IPS-15b (cell line): Measurements from ENCODE around the gene BARHL2.

Experiments used
- H3K27me3 ChIP-seq: one replicate; pipeline ENCODE4 v1.6.1; 2013; ENCODE audit warnings: low read length; ENCODE audit not compliant: control insufficient read depth, insufficient read depth
- H3K36me3 ChIP-seq: one replicate; pipeline ENCODE4 v1.6.1; 2013; ENCODE audit warnings: low read length; ENCODE audit not compliant: control insufficient read depth, insufficient read depth
- H3K4me1 ChIP-seq: one replicate; pipeline ENCODE4 v1.6.1; 2013; ENCODE audit warnings: mild to moderate bottlenecking, low read length; ENCODE audit not compliant: control insufficient read depth, insufficient read depth
- H3K4me3 ChIP-seq: one replicate; pipeline ENCODE4 v1.5.1; 2013; ENCODE audit warnings: low read depth, low read length
- H3K9ac ChIP-seq: one replicate; pipeline ENCODE4 v1.6.1; 2013; ENCODE audit warnings: low read depth, mild to moderate bottlenecking, low read length
- H3K9me3 ChIP-seq: one replicate; pipeline ENCODE4 v1.6.1; 2013; ENCODE audit warnings: mild to moderate bottlenecking, low read length; ENCODE audit not compliant: control insufficient read depth, insufficient read depth

Gene BARHL2

DNA sequence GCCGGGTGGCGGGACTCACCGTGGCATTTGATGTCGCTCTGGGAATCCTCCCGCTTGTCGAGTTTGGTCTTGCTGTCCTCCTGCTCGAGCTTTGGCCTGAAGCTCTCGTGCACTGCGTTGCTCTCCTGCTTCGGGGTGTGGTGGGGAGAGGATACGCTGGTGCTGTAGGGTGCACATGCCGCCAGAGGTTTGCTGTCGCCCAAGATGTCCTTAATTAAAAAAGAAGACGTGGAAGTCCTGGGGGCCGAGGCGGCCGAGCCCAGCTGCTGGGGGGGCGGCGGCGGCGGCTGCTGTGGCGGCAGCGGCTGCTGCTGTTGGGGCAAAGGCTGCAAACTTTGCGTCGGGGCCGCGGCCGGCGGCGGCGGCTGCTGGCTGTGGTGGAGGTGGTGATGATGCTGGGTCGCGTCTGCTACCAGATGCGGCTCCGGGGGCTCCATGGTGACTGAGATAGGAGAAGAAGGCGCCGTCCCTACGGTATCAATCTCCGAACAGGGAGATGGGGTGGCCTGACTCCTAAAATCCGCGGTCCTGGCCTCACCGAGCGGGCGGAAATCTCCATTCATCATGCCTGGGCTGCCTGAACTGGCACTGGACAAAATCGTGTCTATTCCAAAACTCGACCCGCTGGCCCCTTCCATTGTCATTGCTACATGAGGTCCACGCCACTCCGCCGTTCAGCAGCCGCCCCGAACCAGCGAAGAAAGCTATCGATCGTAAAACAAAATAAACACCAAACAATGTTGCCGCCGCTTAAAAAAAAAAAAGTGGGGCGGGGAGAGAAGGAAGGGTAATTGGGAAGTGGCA, at the start of gene BARHL2:
TSS of gene BARHL2 (minus strand) at position 751 of the 804 bp plus-strand sequence. CDS start at position 644, 107 bp downstream.
- Histone ChIP-seq H3K27me3 (peaks cover 97% of the 10 kb centered on the region), H3K9me3 (no peaks in the 10 kb centered on the region), H3K4me3 (peak within 1 kb of the TSS; percentile 61)

DNA sequence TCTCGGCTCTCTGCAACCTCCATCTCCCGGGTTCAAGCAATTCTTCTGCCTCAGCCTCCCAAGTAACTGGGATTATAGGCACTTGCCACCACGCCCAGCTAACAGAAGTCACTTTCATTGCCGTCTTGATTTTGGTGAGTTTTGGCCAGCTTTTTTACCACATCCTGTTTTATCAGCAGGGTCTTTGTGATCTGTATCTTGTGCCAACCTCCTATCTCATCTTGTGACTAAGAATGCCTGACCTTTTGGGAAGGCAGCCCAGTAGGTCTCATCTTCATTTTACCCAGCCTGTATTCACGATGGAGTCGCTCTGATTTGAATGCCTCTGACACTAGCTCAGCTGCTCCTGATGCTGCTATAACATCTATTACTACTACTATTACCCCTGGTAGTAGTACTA, 46.8 kb upstream of the BARHL2 start:
- H3K36me3 ChIP-seq = no peaks in the 10 kb centered on the region
- no peaks in the 10 kb centered on the region for H3K27me3 ChIP-seq
- no peak overlapping the region for H3K4me3 ChIP-seq
- H3K9ac ChIP-seq = no peak overlapping the region
- peaks cover 9% of the 10 kb centered on the region for H3K4me1 ChIP-seq
- no peaks in the 10 kb centered on the region for H3K9me3 ChIP-seq

More for the DNA sequence above, at the start of gene BARHL2:
- H3K9ac ChIP-seq = no peak within 1 kb of the TSS
- peaks cover 12% of the 10 kb centered on the region for H3K4me1 ChIP-seq
- H3K36me3 ChIP-seq = no peaks in the 10 kb centered on the region

DNA sequence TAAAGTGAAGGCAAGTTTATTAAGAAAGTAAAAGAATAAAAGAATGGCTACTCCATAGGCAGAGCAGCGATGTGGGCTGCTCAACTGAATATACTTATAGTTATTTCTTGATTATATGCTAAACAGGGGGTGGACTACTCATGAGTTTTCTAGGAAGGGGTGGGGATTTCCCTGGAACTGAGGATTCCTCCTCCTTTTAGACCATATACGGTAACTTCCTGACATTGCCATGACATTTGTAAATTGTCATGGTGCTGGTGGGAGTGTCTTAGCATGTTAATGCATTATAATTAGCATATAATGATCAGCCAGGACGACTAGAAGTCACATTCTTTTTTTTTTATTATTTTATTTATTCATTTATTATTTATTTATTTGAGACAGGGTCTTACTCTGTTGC, 46.4 kb upstream of the BARHL2 start:
- no peak overlapping the region for H3K4me3 ChIP-seq
- H3K9ac ChIP-seq = no peak overlapping the region
- no peaks in the 10 kb centered on the region for H3K36me3 ChIP-seq
- no peaks in the 10 kb centered on the region for H3K9me3 ChIP-seq
- peaks cover 9% of the 10 kb centered on the region for H3K4me1 ChIP-seq
- no peaks in the 10 kb centered on the region for H3K27me3 ChIP-seq

DNA sequence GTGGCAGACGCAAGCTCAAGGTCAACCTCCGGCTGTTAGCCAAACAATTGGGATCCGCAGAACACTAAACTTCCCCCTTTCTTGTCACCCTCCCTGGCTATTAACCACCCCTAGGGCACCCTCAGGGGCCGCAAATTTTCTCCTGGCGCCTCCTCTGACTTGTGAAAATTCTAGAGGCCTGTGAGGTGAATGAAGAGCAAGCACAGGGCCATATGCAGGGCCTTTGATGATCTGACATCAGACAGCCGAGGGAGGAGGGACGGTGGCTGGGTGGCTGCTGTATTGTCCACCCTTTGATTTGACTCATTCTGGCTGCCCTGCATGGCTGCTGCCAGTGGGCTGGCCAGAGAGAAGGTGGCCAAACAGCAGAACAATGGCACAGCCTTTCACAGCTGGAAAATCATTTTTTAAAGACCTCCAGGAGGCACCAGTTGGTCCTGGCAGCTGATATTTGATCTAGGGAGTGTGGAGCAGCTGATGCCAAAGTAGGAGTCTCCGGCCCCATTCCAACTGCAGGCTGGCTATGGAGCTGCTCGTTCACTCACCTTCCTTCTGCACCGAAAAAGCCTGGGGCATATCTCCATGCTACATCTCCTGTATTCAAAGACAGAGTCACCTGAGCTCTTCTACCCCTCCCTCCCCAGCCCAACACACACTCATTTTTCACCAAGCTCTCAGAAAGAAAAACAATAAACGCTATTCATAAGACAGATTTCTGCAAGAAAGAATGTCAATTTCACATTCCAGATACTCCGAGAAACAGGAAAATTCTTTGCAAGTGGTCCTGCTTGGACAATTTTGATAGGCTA, 44.9 kb upstream of the BARHL2 start:
- H3K9me3 ChIP-seq = no peaks in the 10 kb centered on the region
- peaks cover 9% of the 10 kb centered on the region for H3K4me1 ChIP-seq
- H3K27me3 ChIP-seq = no peaks in the 10 kb centered on the region
- H3K36me3 ChIP-seq = no peaks in the 10 kb centered on the region
- no peak overlapping the region for H3K9ac ChIP-seq
- H3K4me3 ChIP-seq = no peak overlapping the region

DNA sequence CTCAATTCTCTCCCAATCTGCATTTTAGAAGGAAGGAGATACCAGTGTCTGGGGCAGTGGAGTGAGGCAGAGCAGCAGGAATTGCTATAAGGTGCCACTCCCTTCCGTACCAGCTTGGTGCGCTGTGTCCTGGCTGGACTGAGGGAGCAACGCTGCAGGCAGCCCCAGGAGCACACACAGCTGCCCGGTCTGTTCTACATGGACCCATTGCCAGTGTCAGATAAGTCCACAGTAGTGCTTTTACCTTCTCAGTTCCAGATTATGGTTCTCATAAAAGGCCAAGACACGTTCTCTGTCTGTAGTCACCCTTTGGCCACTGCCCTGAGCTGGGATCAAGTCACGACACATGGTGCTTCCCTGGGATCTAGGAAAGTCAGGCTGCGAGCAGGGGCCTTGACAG, 44.1 kb upstream of the BARHL2 start:
- no peaks in the 10 kb centered on the region for H3K9me3 ChIP-seq
- no peak overlapping the region for H3K9ac ChIP-seq
- no peaks in the 10 kb centered on the region for H3K27me3 ChIP-seq

DNA sequence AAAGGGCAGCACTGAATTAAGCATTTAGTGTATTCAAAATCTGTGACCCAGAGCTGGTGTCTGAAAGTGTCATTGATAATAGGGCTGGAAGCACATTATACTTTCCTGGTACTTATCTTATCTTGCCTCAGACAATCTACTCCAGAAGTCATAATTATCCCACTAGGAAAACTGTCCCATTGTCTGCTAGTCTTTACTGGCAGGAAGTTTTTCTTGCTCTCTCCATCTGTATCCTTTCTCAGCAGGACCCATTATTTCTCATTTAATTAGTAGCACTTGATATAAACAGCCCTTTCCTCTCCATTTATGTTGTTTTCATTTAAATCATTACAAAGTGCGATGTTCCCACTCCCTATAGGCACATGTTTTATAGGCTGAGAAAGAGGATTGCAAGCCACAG, 36.5 kb upstream of the BARHL2 start:
- no peaks in the 10 kb centered on the region for H3K27me3 ChIP-seq
- peaks cover 5% of the 10 kb centered on the region for H3K4me1 ChIP-seq
- H3K9me3 ChIP-seq = no peaks in the 10 kb centered on the region
- H3K36me3 ChIP-seq = no peaks in the 10 kb centered on the region
- no peak overlapping the region for H3K9ac ChIP-seq
- no peak overlapping the region for H3K4me3 ChIP-seq

More for the DNA sequence above, 44.1 kb upstream of the BARHL2 start:
- Histone ChIP-seq H3K4me1 (peaks cover 9% of the 10 kb centered on the region), H3K4me3 (no peak overlapping the region), H3K36me3 (no peaks in the 10 kb centered on the region)

DNA sequence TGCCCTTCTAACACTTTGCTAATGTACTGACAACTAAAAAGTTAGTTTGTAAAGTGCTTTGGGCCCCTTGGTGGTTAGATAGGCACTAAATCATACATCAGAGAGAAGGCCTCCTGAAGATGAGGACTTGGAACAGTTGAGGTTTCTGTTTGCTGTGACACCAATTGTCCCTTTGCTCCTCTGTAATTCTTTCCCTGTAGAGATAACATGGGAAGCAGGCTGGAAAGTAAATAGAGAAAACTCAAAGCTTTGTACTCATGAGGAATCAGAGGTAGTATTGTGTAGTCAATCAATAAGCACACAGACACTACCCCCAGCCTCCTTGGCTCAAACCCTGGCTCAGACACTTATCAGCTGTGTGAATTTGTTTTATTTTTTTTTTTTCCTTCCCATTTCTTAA, 31.6 kb upstream of the BARHL2 start:
- Histone ChIP-seq H3K9me3 (no peaks in the 10 kb centered on the region), H3K4me1 (peaks cover 5% of the 10 kb centered on the region), H3K9ac (no peak overlapping the region), H3K36me3 (no peaks in the 10 kb centered on the region), H3K4me3 (no peak overlapping the region), H3K27me3 (no peaks in the 10 kb centered on the region)

DNA sequence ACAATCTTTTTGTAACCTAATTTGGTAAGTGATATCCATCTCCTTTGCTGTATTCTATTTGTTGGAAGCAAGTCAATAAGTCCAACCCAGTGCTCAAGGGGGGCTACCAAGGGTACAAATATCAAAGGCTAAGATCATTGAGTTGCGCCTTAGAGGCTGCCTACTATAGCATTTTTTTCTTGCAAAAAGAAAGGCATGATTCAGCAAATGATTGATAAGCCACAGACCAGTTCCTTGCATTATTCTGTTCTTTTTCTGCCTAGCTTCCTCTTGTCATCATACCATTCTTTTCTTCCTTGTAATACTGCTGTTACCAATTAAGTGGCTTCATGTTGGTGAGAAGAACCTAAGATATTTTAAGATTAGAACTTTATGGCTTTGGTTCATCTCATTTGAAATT, 29.8 kb upstream of the BARHL2 start:
- H3K36me3 ChIP-seq = no peaks in the 10 kb centered on the region
- H3K4me1 ChIP-seq = peaks cover 5% of the 10 kb centered on the region
- no peaks in the 10 kb centered on the region for H3K27me3 ChIP-seq
- no peaks in the 10 kb centered on the region for H3K9me3 ChIP-seq
- no peak overlapping the region for H3K9ac ChIP-seq
- no peak overlapping the region for H3K4me3 ChIP-seq

DNA sequence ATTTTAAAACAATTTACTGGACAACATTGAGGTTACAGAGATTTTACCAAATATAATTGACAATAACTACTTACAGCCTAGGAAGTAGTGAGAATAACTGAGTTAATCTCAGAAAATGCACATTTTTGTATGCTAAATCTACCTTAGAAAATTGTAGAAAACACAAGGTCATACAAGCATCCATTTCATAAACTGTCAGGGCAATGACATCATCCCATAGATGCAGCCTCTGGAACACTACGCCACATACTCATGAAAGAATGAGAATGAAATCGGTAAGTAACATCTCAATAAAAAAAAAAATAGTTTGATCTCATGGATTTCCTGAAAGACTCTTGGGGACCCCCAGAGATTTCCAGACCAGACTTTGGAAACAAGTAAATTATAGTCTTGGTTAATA, 28.9 kb upstream of the BARHL2 start:
- Histone ChIP-seq H3K9me3 (no peaks in the 10 kb centered on the region), H3K36me3 (no peaks in the 10 kb centered on the region), H3K27me3 (no peaks in the 10 kb centered on the region), H3K4me1 (peaks cover 5% of the 10 kb centered on the region), H3K9ac (no peak overlapping the region), H3K4me3 (no peak overlapping the region)

DNA sequence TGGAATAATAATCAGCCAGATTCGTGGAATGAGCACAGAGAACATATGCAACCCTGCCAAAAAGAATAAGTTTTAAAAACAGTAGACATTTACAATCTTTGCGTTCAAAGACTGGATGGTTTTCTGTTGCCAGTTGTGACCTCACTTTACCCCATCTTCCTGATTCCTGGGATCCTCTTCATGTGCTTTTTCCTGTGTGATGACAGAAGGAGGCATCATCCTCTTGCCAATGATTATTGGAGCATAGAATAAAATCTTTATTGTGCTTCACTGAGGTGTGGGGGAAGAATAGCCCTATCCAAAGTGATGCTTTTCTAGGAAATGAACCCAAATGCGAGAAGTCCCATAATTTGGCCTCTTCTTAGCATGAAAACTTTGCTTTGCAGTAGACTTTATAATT, 15.0 kb upstream of the BARHL2 start:
- Histone ChIP-seq H3K4me3 (no peak overlapping the region), H3K27me3 (peaks cover 73% of the 10 kb centered on the region), H3K4me1 (peaks cover 24% of the 10 kb centered on the region), H3K9ac (no peak overlapping the region), H3K9me3 (no peaks in the 10 kb centered on the region), H3K36me3 (no peaks in the 10 kb centered on the region)

DNA sequence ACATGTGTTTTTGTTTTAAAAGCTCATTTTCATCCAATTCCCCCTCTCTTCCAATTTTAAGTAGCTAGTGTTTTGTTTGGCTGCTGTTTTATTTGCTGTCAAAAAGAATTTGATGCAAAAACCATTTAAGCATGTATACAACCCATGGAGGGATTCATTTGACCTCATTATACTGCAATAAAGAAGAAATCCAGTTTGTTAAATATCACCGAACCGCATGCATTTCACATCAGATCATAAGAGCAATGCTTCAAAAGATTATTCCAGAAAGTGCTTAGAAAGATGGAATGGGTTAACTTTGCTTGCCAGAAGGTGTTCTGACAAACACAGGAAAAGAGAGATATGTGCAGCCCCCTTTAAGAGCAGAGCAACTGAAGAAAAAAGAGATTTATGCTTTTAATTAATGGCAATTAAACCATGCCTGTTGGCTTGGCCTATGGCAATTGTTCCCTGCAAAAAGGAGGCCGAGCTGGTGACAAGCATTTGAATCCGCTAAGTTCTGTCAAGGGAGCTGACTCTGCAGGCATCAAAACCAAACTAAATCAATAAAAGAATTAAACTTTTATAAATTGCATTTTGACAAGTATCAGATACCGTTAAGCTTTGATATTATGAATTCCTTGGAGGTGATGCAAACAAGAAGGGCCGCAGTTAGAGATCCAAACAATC, 14.4 kb upstream of the BARHL2 start:
- Histone ChIP-seq H3K27me3 (peaks cover 79% of the 10 kb centered on the region), H3K9me3 (no peaks in the 10 kb centered on the region), H3K9ac (no peak overlapping the region), H3K4me3 (no peak overlapping the region), H3K36me3 (no peaks in the 10 kb centered on the region), H3K4me1 (peaks cover 26% of the 10 kb centered on the region)
